Esophagus muscularis mucosa (tissue), 4 donors: Measurements from ENCODE around the gene RIN3. TPM values are rescaled to one million over a fixed set of nuclear protein-coding genes. Genes with fewer than 3 reads are reported as not detected.

Experiments
- DNase-seq: peaks from one replicate; pipeline ENCODE4 v3.0.0-alpha.2; 2017; ENCODE audit errors: extremely low spot score
- H3K27ac ChIP-seq, 4 donors: fragments of 200-600 bp; sonication (generic); replicated peaks in 1 of 4; 1 replicate in 3 of 4; 2 replicates in 1 of 4; pipeline ENCODE4 v1.5.1; 2016 to 2019; ENCODE audit warnings: mild to moderate bottlenecking in 1 of 4
- H3K27me3 ChIP-seq, 4 donors: fragments of 200-600 bp; sonication (generic); one replicate each; pipeline versions ENCODE4 v1.5.1 to v1.6.0; 2016 to 2019
- H3K36me3 ChIP-seq, 4 donors: fragments of 200-600 bp; sonication (generic); one replicate each; pipeline ENCODE4 v1.5.1; 2016 to 2019
- H3K4me1 ChIP-seq, 4 donors: fragments of 200-600 bp; sonication (generic); one replicate each; pipeline ENCODE4 v1.5.1; 2016 to 2019
- H3K4me3 ChIP-seq, 4 donors: fragments of 200-600 bp; sonication (generic); 1 replicate in 2 of 4; 2 replicates in 2 of 4; pipeline ENCODE4 v1.5.1; 2016 to 2019; ENCODE audit warnings: mild to moderate bottlenecking in 4 of 4, moderate library complexity in 1 of 4
- H3K9me3 ChIP-seq, 4 donors: fragments of 200-600 bp; sonication (generic); 1 replicate in 3 of 4; 2 replicates in 1 of 4; pipeline ENCODE4 v1.5.1; 2016 to 2019
- CTCF ChIP-seq, 3 experiments: fragments of 200-600 bp in 2 of 3; fragments of 450-650 bp in 1 of 3; sonication (generic) in 2 of 3; IDR thresholded peaks; one replicate each; pipeline ENCODE4 v1.5.1; 2017 to 2019; ENCODE audit warnings: antibody characterized with exemption in 3 of 3, mild to moderate bottlenecking in 2 of 3, moderate library complexity in 1 of 3
- EP300 ChIP-seq: sonication (generic); formaldehyde crosslinking; IDR thresholded peaks from one replicate; pipeline ENCODE4 v1.6.1; 2017; ENCODE audit warnings: antibody characterized with exemption
- POLR2A ChIP-seq: fragments of 450-650 bp; IDR thresholded peaks from one replicate; pipeline ENCODE4 v1.6.1; 2017; ENCODE audit warnings: antibody characterized with exemption, moderate library complexity, mild to moderate bottlenecking, low read depth
- POLR2AphosphoS5 ChIP-seq, 2 donors: sonication (generic); formaldehyde crosslinking; IDR thresholded peaks; one replicate each; pipeline ENCODE4 v1.6.1; 2017; ENCODE audit warnings: antibody characterized with exemption in 2 of 2
- WGBS: methylation state at CpG from one replicate; pipeline ENCODE4 v1.1.5; 2018; 5-methylcytosine and 5-hydroxymethylcytosine counted together
- intact Hi-C: fragments of 100-400 bp; cut with DNase I; formaldehyde crosslinking; loops from one replicate; pipeline ENCODE4 v1.15.1; 2023
- total RNA-seq, 4 donors: library from RNA; depleted of rRNA; stranded (reverse); fragments of >200 nt; gene quantifications; one replicate each; pipeline versions ENCODE4 v1.1.0 to v1.2.1, GENCODE V29; 2016

Gene RIN3
- total RNA-seq, 4 donors from 2014 or later, result 10.6 to 20.0 (median 13.1) TPM

GRCh38 chr14:92538412-92538985, 24.9 kb downstream of the RIN3 start:
- H3K4me1 ChIP-seq, result peaks cover 29 to 49% (median 34%) of the 10 kb centered on the region in 4 donors
- no peak for DNase-seq
- no peaks in the 10 kb centered on the region for H3K36me3 ChIP-seq
- no peaks in the 10 kb centered on the region for H3K9me3 ChIP-seq
- no peak overlapping the region for H3K4me3 ChIP-seq
- no peaks in the 10 kb centered on the region for H3K27me3 ChIP-seq
- intact Hi-C loops, result no loop called here
- peak overlapping the region in 1 of 4 donors; percentile 82 for H3K27ac ChIP-seq
- 95% methylated on average over 6 of the region's 6 CpGs for WGBS
- TF ChIP-seq EP300, result no peak
- TF ChIP-seq CTCF (IDR thresholded peaks at IDR 0.05), result no peak

GRCh38 chr14:92539419-92539818, 25.8 kb downstream of the RIN3 start:
- Histone ChIP-seq H3K4me3 (no peak overlapping the region), H3K9me3 (no peaks in the 10 kb centered on the region), H3K36me3 (no peaks in the 10 kb centered on the region), H3K27ac (peak overlapping the region; percentile 64 to 83 (median 76)), H3K27me3 (no peaks in the 10 kb centered on the region), H3K4me1 (peaks cover 29 to 49% (median 34%) of the 10 kb centered on the region in 4 donors)
- no peak for TF ChIP-seq POLR2A
- TF ChIP-seq CTCF (IDR thresholded peaks at IDR 0.05), result no peak
- TF ChIP-seq EP300, result no peak
- no peak for TF ChIP-seq POLR2AphosphoS5 (IDR thresholded peaks at IDR 0.05)
- intact Hi-C loops, result no loop called here
- no peak for DNase-seq
- WGBS, result 93% methylated on average over 3 of the region's 3 CpGs

- Histone ChIP-seq H3K36me3 (no peaks in the 10 kb centered on the region), H3K27ac (peak overlapping the region; percentile 64 to 83 (median 76)), H3K4me1 (peaks cover 29 to 47% (median 34%) of the 10 kb centered on the region in 4 donors), H3K27me3 (no peaks in the 10 kb centered on the region), H3K9me3 (no peaks in the 10 kb centered on the region), H3K4me3 (no peak overlapping the region)
- DNase-seq, result no peak
- WGBS, result 57% methylated on average over 4 of the region's 12 CpGs
- no peak for TF ChIP-seq EP300
- no peak for TF ChIP-seq POLR2AphosphoS5 (IDR thresholded peaks at IDR 0.05)
- TF ChIP-seq CTCF (IDR thresholded peaks at IDR 0.05), result no peak
- TF ChIP-seq POLR2A, result no peak
- intact Hi-C loops, result loop anchor here (5.0 kb wide), 1 partner anchor 52 kb away; no protein-coding TSS in a partner anchor
These were observed 26.3 kb downstream of the RIN3 start for GRCh38 chr14:92539875-92540274.

GRCh38 chr14:92540472-92541048, 27.0 kb downstream of the RIN3 start:
- no peaks in the 10 kb centered on the region for H3K9me3 ChIP-seq
- WGBS, result 0% methylated on average over 5 of the region's 6 CpGs
- H3K36me3 ChIP-seq, result no peaks in the 10 kb centered on the region
- peak; percentile 97 for DNase-seq
- H3K27me3 ChIP-seq, result no peaks in the 10 kb centered on the region
- H3K4me3 ChIP-seq, result no peak overlapping the region
- intact Hi-C loops, result loop anchor here (5.0 kb wide), 1 partner anchor 52 kb away; no protein-coding TSS in a partner anchor
- H3K4me1 ChIP-seq, result peaks cover 29 to 45% (median 34%) of the 10 kb centered on the region in 4 donors
- peak; percentile 81 for TF ChIP-seq POLR2AphosphoS5 (IDR thresholded peaks at IDR 0.05)
- TF ChIP-seq POLR2A, result no peak
- H3K27ac ChIP-seq, result peak overlapping the region; percentile 64 to 83 (median 76)

GRCh38 chr14:92542766-92543554, 29.4 kb downstream of the RIN3 start:
- no peak overlapping the region for H3K4me3 ChIP-seq
- no peak overlapping the region for H3K27ac ChIP-seq
- DNase-seq, result no peak
- H3K4me1 ChIP-seq, result peaks cover 25 to 33% (median 29%) of the 10 kb centered on the region in 4 donors
- intact Hi-C loops, result loop anchor here (5.0 kb wide), 1 partner anchor 49 kb away; no protein-coding TSS in a partner anchor
- no peaks in the 10 kb centered on the region for H3K36me3 ChIP-seq
- no peak for TF ChIP-seq EP300
- no peak for TF ChIP-seq CTCF (IDR thresholded peaks at IDR 0.05)
- TF ChIP-seq POLR2AphosphoS5 (IDR thresholded peaks at IDR 0.05), result no peak
- TF ChIP-seq POLR2A, result no peak
- 80% methylated on average over 8 of the region's 8 CpGs for WGBS
- no peaks in the 10 kb centered on the region for H3K27me3 ChIP-seq
- H3K9me3 ChIP-seq, result no peaks in the 10 kb centered on the region
